ELF-1 (cell line): ENCODE measurements around the gene STIMATE.
A peak's percentile ranks its signal among the peaks of the same experiment; 100 is the strongest.

Experiments
- DNase-seq: peaks from one replicate; pipeline ENCODE4 v3.0.0-alpha.2; 2016; ENCODE audit warnings: low read depth, low spot score

Gene STIMATE

DNA sequence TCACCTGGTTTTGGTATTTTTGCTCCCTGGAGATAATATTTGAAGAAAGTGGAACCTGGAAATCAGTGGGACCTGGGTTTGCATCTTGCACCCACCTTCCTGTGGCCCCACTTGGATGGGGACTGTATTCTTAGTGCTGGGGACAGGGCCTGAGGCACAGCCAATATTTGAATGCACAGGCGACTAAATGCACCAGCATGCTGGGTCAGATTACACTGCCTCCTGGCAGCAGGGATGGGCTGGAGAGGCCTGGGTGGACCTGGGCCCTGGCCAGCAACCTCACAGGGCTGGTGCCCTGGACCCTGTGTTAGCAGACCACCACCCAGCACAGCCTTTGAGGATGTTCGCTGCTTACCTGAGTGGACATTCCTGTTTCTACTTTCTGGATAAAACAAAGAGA lies 77.4 kb downstream of the STIMATE start:
- DNase-seq = peak; percentile 38

- DNase-seq = no peak
These were observed 79.5 kb downstream of the STIMATE start for GRCh38 chr3:52817860-52818259.

DNA sequence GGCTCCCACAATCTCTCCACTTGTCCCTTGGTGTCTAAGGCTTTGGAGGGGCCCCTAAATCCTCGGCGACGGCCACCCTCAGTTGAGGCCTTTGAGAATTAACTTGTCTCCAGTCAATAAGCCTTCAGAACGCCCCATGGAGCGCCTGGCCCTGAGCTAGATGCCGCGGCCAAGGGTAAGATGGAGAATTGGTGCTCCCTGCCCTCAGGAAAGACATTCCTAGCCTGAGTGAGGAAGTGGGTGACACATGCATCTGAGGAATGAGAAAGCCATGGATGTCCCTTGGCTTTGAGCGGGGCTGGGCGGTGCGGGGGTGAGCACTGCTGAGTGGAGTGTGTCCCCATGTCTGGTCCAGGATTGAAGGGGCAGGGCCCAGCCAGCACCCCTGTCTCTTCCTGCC lies 80.1 kb downstream of the STIMATE start:
- no peak for DNase-seq

- DNase-seq = no peak
These were observed 80.7 kb downstream of the STIMATE start for GRCh38 chr3:52816654-52817053.

DNA sequence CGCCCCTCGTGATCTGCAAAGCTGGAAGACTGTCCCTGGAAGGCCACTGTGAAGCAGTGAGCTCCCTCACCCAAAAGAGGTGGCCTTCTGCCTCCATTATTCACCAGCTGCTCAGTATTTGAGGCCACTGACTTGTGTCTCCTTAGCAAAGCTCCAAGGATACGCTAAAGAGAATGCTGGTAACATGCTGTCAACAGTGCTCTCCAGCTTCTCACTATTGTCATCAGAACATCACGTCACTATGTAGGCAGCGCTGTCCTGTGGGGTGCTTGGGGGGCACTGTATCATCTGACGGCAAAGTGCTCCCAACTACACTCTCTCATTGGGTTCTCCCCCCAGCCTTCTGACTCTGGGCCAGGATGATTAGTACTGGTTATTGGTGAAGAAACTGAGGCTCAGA lies 81.1 kb downstream of the STIMATE start:
- no peak for DNase-seq

DNA sequence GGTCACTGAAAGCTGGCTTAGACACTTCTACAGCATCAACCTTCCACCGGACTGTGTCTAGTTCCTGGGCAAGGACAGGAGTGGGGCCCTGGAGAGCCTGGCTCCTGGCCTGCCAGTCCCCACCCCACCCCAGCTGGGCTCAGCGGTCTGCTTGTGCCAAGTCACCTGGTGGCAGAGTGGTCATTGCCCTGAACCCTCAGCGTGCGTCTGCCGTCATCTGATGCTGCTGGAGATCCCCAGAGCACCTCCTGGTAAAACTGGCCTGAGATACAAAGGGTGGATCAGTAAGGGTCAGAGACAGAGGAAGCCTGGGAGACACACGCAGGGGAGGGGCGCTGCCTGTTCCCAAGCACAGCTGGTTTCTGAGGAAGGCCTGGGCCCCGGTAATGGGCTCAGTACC lies 83.5 kb downstream of the STIMATE start:
- no peak for DNase-seq

DNA sequence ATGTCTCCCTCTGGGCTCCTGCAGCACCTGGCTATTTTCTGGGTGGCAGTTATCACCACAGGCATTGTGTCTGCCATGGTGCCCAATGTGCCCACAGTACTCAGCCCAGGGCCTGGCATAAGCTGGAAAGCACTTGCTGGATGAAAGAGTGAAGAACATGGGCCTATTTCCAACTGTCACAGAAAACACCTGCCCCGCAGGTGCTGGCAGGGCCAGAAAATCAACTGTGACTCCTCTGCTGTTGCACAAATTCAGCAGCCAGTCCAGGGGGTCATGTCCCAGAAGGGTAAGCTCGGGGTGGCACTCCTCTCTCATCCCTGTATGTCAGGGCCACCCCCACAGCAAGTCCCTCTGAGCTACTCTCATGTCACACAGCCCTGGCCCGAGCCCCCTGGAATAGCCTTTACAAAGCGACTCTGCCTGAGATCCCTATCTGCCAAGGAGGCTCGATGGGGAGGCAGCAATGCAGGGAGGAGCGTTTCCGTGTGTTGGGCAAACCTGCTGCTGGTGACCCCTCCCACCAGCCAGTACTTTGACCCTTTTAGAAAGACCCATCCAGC lies 85.8 kb downstream of the STIMATE start:
- no peak for DNase-seq

DNA sequence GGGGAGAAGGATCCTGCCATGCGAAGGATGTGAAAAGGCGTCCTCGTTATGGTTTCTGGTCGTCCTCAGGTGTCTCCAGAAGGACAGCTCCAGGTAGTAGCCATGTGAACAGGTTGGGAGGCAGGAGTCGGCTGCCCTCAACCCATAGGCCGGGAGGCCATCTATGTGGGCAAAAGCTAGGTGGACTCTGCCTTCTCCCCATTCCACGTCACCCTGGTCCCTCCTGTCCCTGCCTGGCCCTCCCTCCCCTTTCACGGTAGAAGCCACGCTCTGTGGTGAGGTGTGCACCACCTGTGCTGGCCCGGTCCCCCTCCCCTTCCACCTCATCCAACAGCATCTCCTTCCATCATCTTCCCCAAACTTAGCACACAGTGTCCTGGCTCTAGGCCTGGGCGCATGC lies 86.4 kb downstream of the STIMATE start:
- DNase-seq = no peak

GRCh38 chr3:52809662-52810377 lies 87.5 kb downstream of the STIMATE start:
- DNase-seq = no peak

DNA sequence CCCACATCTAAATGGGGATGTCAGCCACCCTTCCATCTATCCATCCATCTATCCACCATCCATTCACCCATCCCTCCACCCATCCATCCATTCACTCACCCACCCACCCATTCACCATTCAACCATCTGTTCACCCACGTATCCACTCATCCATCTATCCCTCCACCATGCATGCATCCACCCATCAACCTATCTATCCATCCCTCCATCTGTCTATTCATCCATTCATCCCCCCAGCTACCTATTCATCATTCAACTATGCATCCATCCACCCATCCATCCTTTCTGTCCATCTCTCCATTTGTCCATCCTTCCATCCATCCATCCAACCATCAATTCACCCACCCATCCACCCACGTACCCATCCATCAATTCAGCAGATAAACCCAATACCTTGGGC lies 88.2 kb downstream of the STIMATE start:
- DNase-seq = no peak

GRCh38 chr3:52805270-52806039 lies 91.9 kb downstream of the STIMATE start:
- DNase-seq = no peak

GRCh38 chr3:52801839-52802238 lies 95.5 kb downstream of the STIMATE start:
- no peak for DNase-seq

DNA sequence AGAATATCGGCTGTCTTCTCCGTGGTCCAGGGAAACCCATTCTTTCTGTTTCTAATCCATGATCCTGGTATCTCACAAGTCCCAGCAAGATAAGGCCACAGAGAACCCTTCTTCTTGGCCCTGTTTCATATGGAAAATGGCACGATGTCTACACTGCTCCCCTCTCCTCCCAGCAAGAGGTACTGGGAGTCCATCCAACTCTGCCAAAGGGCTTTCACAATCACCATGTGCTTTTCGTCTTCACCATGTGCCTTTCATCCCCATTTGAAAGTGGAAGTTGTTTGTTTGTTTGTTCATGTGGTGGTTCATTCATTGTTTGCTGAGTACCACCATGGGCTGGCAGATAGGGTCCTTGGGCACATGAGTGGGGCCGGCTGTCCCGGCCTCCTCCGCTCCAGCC lies 97.3 kb downstream of the STIMATE start:
- no peak for DNase-seq

DNA sequence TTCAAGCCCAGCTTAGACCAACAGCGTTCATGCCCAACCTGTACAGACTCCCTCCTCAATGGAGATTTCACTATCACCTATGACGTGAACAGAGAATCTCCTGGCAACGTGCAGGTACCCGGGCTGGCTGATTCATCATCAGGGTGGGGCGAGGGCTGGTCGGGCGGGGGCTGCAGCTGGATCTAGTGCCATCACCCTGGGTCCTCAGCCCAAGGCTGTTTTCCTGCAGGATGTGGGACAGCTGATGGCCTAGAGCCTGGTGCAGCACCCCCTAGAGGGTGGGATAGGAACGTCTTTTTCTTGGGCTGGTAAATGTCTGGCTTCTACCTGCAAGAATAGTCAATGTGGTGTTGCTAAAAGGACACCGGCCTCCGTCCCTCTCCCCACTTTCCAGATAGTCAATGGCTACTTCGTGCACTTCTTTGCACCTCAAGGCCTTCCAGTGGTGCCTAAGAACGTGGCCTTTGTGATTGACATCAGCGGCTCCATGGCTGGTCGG lies 98.3 kb downstream of the STIMATE start:
- peak; percentile 71 for DNase-seq

DNA sequence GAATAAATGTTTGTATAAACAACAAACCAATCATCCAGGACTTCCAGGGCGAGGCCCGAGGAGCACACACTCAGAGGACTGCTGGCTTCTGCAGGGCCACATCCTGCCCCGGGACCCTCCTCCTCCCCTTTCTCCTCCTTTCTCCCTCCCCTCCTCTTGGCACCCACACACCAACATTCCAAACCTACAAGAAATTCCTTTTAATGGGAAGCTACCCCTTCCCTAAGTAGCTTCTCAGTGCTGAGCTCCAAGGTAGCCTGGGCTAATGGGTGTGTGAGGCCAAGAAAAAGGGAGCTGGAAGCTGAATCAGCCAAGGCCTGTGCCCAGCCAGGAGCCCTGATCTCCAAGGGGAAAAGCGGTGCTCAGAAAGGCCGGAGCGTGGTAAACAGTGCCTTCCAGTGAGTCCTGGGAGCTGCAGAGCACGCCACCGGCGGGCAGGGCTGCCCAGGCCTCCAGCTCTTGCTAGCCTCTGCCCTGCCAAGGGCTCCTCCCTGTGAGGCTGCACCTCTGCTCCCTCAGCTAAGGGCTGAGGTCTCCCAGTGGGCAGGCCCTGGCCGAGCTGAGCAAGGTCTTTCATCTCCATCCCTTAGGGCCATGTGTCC lies 98.9 kb downstream of the STIMATE start:
- DNase-seq = no peak

GRCh38 chr3:52796411-52796810 lies 100.9 kb downstream of the STIMATE start:
- no peak for DNase-seq

DNA sequence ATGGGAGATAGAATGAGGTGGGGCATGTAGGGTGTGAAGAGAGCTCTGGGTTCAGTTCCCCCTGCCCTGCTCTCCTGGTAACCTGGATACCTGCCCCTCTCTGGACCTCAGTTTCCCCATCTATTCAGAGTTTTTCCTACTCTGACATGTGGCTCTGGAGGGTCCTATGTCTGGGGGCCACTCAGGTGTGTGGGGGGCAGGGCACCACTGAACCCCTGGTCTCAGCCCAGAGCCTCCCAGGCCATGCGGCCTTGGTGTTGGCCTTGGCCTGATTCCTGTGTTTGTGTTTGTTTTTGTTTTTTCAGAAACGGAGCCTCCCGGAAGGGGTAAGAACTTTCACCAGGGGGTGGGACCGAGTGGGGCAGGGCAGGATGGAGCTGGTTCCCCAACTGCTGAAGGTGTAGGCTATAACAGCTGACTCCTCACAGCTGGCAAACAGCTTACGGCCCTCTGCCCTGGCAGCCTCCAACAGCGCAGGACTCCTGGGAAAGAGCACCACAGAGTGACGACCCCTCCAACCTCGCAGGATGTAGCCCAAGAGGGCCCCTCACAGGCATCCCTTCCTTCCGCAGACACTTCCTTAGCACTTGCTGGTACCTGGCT lies 101.9 kb downstream of the STIMATE start:
- DNase-seq = no peak

GRCh38 chr3:52794612-52795099 lies 102.7 kb downstream of the STIMATE start, which contains the start of gene ITIH3:
TSS of gene ITIH3 (plus strand) at chr3:52794796. CDS start at chr3:52794804, 8 bp downstream.
- no peak for DNase-seq

GRCh38 chr3:52793702-52794611 lies 103.4 kb downstream of the STIMATE start:
- no peak for DNase-seq

DNA sequence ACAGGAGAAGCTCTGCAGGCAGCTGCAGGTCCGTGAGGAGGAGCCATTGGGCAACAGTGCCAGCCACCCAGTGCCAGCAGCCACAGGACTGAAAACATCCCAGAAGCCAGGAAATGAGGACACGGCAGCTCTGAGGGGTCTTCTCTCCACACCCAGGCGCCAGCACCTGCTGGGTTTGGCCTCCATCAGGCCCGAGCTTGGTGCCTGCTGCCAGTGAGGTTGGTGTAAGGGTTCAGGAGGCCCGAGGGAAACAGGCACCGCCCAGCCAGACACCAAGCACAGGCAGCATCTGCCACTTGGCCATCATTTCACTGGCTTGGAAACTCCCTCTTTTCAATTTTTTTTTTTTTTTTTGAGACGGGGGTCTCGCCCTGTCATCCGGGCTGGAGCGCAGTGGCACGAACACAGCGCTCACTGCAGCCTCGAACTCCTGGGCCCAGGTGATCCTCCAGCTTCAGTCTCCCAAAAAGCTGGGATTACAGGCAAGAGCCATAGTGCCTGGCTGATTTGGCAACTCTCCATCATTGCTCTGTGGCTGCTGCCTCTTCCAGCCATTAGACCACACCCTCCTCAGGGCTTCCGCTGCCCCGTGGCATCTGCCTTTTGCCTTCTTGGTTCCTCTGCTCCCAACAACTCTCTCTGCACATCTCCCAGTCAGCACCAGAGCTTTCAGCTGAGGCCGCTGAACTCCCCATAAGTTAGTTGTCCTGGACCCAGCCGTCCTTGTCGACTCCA lies 104.2 kb downstream of the STIMATE start:
- no peak for DNase-seq
